Measurements from ENCODE around the gene PLB1.

Gene PLB1

DNA sequence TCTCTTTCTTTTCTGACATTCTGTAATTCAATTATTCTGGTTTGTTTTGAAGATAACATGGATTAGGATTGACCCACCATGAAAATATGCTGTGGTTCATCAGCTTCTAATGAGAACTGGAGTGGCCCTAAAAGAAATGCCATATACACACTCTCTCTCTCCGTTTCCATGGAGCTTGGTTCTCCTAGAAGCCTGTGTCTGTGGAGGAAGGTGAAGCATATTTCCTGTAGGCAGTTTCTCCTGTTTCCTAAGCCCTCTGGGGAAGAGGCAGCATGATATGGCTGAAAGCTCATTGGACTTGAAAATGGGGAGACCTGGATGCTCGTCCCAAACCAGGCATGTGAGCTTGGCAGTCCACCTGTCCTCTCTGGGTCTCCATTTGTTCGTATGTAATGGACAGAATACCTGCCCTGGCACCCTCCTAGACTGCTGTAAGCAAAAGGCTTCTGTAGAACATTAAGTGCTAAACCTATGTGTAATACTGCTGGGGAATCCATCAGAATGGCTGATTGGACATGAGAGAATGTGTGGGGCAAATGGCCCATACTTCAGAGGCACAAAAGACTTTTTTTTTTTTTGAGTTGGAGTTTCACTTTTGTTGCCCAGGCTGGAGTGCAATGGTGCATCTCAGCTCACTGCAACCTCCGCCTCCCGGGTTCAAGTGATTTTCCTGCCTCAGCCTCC, 180.4 kb downstream of the PLB1 start:
- DNase-seq = no peak

DNA sequence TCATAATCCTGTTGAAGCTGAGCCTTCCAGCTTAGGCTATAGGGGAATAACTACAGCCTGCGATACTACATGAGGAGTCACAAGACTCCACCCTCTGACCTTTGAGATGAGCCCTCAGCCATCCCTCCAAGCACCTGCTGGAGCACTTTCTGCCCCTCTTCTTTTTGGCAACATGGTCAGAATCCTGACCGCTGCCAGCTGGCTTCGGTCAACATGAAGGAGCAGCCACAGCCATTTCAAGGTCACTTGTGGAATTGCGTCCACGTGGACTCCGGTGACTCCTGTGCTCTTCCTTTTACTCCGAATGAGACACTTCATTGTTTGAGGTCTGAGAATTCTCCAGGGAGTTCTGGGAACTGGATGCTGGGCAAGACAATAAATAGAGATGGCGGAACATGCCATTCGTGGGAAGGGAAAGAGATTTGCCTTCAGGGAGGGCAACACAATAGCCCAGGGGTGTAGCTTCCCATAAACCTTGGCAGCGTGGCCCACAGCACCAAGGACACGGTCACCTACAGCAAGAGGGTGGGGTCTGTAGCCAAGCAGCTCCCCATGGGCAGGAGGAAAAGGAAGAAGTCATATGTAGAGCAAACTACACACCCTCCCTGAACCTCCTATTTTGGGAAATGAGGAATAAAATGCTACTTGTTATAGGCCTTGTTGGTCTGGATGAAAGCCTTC, 182.5 kb downstream of the PLB1 start:
- no peak for DNase-seq

- DNase-seq = no peak
These were observed 183.1 kb downstream of the PLB1 start for GRCh38 chr2:28678944-28679343.

GRCh38 chr2:28680657-28681056, 184.8 kb downstream of the PLB1 start:
- no peak for DNase-seq

GRCh38 chr2:28681158-28681571, 185.3 kb downstream of the PLB1 start:
- DNase-seq = peak; percentile 53 to 58

- DNase-seq = peak in 1 of 2 donors; percentile 39
These were observed 185.7 kb downstream of the PLB1 start for GRCh38 chr2:28681606-28682005.

DNA sequence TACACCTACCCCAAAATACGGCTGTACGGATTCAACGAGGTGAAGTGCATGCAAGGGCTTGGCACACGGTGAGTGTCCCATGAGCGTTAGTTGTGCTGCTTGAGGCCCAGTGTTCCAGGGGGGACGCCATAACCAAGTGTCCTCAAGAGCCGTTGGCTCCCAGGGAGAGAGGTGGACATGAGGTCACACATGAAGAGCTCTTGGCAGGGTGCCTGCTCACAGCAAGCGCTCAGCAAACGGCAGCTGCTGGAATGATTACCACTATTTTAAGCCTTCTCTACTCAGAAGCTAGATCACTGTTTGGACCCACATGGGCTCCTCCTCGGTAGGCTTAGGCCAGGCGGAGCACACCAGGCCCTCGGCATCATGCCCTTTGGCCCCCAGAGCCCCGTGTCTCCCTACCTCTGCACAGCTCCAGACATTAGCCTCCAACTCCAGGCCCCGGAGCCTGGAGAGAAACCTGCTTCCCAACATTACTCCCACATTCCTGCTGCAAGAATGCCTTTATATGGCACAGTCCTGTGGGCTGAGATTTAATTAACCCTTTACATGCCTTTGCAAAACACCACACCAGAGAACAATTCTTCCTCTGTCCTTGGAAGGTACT, 187.3 kb downstream of the PLB1 start:
- no peak for DNase-seq

- no peak for DNase-seq
These were observed 188.4 kb downstream of the PLB1 start for GRCh38 chr2:28684142-28684858.

DNA sequence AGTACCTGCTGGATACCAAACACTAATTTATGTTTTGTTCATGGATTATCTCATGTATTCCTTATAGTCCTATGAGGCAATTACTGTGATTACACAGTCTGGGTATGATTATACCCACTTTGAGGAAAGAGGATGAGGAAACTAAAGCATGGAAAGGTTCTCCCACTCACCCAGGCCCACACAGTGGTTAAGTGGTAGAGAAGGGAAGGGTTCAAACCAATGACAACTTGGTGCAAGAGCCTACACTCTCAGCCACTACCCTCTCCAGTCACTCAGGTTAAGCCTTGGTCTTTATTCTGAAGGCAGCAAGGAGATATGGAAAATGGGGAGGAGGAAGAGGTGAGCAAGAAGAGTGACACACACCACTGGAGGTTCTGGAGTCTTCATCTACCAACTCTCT, 191.3 kb downstream of the PLB1 start:
- no peak for DNase-seq

GRCh38 chr2:28687640-28688385, 192.0 kb downstream of the PLB1 start:
- DNase-seq = no peak

DNA sequence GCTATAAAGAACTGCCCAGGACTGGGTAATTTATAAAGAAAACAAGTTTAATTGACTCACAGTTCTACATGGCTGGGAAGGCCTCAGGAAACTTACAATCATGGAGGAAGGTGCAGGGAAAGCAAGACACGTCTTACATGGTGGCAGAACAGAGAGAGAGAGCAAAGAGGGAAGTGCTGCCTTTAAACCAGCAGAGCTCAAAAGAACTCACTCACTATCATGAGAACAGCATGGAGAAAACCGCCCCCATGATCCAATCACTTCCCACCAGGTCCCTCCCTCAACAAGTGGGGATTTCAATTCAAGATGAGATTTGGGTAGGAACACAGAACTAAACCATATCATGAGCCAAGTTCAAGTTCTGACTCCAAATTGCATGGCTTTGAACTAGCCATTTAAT, 193.0 kb downstream of the PLB1 start:
- DNase-seq = no peak

DNA sequence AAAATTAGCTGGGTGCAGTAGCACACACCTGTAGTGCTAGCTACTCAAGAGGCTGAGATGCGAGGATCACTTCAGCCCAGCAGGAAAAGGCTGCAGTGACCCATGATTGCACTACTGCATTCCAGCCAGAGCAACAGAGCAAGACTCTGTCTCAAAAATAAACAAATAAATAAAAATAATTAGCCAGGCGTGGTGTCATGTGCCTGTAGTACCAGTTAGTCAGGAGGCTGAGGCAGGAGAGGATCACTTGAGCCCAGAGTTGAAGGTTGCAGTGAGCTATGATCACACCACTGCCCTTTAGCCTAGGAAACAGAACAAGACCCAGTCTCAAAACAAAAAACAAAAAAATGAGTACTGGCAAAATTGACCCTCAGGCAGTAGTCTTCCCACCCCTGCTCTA, 193.9 kb downstream of the PLB1 start:
- DNase-seq = no peak

GRCh38 chr2:28692411-28692810, 196.6 kb downstream of the PLB1 start:
- no peak for DNase-seq

GRCh38 chr2:28693223-28693622, 197.4 kb downstream of the PLB1 start:
- DNase-seq = no peak
